ENCODE data around the gene ACTN3. TPM values are rescaled to one million over a fixed set of nuclear protein-coding genes. Genes with fewer than 3 reads are reported as not detected.
A peak's percentile ranks its signal among the peaks of the same experiment; 100 is the strongest.
"Not testable (repeated sequence)": the region's sequence is repeated elsewhere in the genome, so short reads cannot be mapped to it uniquely, and the experiment has no call there.

The ACTN3 gene
- total RNA-seq, 1 experiment from 2014 or later = not detected

DNA sequence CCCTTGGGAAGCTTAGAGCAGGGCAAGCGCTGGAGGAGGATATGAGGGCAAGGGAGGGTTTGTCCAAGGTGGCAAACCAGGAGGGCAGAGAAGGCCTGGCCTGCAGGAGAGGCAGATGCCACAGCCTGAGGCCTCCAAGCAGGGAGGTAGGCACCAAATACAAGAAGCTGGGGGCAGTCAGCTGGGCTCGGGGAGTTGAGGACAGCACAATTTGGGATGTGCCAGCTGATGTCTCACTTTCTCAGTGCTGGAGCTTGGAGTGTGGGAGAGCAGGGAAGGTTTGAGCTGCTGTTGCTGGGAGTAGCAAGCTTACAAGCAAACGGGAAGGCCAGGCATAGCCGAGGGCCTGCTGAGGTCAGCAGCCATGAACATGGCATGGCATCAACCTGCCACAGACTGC, 4.8 kb upstream of the ACTN3 start:
- Histone ChIP-seq H3K79me2 (ENCODE audit: low read length) (0 out of 2 replicates have a peak, but pooled peaks cover 4% of the 10 kb centered on the region), H3K4me1 (ENCODE audit: insufficient read depth, low read length) (peaks cover 21% of the 10 kb centered on the region), H3K9me2 (replicated peaks; ENCODE audit: low read length) (no peaks in the 10 kb centered on the region), H3K9me3 (ENCODE audit: low read length) (no peaks in the 10 kb centered on the region), H3K27ac (ENCODE audit: low read length) (no peak overlapping the region), H3K4me2 (ENCODE audit: low read length) (no peak overlapping the region), H3F3A (ENCODE audit: low read length, unreplicated experiment) (no peaks in the 10 kb centered on the region), H2AFZ (ENCODE audit: low read length) (no peak overlapping the region), H3K9ac (ENCODE audit: low read length) (no peak overlapping the region), H3K36me3 (ENCODE audit: low read depth, low read length) (no peaks in the 10 kb centered on the region), H3K4me3 (ENCODE audit: low read length) (no peak overlapping the region), H3K27me3 (ENCODE audit: low read length) (no peaks in the 10 kb centered on the region), H4K20me1 (ENCODE audit: low read length) (no peaks in the 10 kb centered on the region)
- DNase-seq = no peak
- POLR2A ChIA-PET (ENCODE audit: unreplicated experiment) = interaction anchor here (0.6 kb wide), 1 partner anchor 75 kb away, joined by 6 read pairs; no protein-coding TSS in a partner anchor
- intact Hi-C loops (cut with micrococcal nuclease) = no loop called here
- CTCF ChIA-PET = no interaction called here
- BruUV-seq (replicated peaks) = no TSS peak
- no peak for ATAC-seq
- TF ChIP-seq, protein P1, sequence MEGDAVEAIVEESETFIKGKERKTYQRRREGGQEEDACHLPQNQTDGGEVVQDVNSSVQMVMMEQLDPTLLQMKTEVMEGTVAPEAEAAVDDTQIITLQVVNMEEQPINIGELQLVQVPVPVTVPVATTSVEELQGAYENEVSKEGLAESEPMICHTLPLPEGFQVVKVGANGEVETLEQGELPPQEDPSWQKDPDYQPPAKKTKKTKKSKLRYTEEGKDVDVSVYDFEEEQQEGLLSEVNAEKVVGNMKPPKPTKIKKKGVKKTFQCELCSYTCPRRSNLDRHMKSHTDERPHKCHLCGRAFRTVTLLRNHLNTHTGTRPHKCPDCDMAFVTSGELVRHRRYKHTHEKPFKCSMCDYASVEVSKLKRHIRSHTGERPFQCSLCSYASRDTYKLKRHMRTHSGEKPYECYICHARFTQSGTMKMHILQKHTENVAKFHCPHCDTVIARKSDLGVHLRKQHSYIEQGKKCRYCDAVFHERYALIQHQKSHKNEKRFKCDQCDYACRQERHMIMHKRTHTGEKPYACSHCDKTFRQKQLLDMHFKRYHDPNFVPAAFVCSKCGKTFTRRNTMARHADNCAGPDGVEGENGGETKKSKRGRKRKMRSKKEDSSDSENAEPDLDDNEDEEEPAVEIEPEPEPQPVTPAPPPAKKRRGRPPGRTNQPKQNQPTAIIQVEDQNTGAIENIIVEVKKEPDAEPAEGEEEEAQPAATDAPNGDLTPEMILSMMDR (conservative IDR thresholded peaks at IDR 0.05; ENCODE audit: low read depth, low read length) = no peak

DNA sequence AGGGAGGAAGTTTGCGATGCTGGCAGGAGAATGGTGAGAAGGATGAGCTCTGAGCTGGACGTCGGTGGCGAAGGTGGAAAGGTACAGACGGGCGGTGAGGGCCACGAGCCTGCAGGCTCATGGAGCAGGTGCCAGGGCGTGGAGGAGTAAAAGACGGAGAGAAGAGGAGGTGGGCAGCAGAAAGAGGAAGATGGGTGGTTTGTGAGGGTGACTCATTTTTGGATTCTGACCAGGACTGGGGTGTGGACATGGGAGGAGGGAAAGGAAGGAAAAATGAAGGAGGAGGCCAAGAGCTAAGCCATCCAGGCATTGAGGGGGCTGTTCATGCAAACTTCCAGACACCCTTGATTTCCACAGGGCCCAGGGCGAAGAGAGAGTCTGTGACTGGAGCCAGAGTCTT, 4.3 kb upstream of the ACTN3 start:
- Histone ChIP-seq H3K4me1 (ENCODE audit: insufficient read depth, low read length) (peaks cover 21% of the 10 kb centered on the region), H3K36me3 (ENCODE audit: low read depth, low read length) (no peaks in the 10 kb centered on the region), H3K27me3 (ENCODE audit: low read length) (no peaks in the 10 kb centered on the region), H3K27ac (ENCODE audit: low read length) (no peak overlapping the region), H4K20me1 (ENCODE audit: low read length) (no peaks in the 10 kb centered on the region), H3F3A (ENCODE audit: low read length, unreplicated experiment) (no peaks in the 10 kb centered on the region), H3K9ac (ENCODE audit: low read length) (no peak overlapping the region), H2AFZ (ENCODE audit: low read length) (no peak overlapping the region), H3K4me3 (ENCODE audit: low read length) (no peak overlapping the region), H3K79me2 (ENCODE audit: low read length) (0 out of 2 replicates have a peak, but pooled peaks cover 4% of the 10 kb centered on the region), H3K4me2 (ENCODE audit: low read length) (0 out of 2 replicates have a peak overlapping the region, but pooled peaks have one; percentile 13), H3K9me3 (ENCODE audit: low read length) (no peaks in the 10 kb centered on the region), H3K9me2 (replicated peaks; ENCODE audit: low read length) (no peaks in the 10 kb centered on the region)
- ChIA-PET POLR2A (ENCODE audit: unreplicated experiment) (no interaction called here), CTCF (no interaction called here)
- BruUV-seq (replicated peaks) = no TSS peak
- intact Hi-C loops (cut with micrococcal nuclease) = no loop called here
- TF ChIP-seq EZH2phosphoT487 (IDR thresholded peaks at IDR 0.05; ENCODE audit: borderline replicate concordance, low read length) (no peak), EZH2 (IDR thresholded peaks at IDR 0.05; ENCODE audit: low read length, unreplicated experiment) (no peak)
- TF ChIP-seq, protein P1 (conservative IDR thresholded peaks at IDR 0.05; ENCODE audit: low read depth, low read length) = no peak
- DNase-seq (peak; percentile 65), ATAC-seq (peak; percentile 14; the same call in 1 of the 2 replicates)

DNA sequence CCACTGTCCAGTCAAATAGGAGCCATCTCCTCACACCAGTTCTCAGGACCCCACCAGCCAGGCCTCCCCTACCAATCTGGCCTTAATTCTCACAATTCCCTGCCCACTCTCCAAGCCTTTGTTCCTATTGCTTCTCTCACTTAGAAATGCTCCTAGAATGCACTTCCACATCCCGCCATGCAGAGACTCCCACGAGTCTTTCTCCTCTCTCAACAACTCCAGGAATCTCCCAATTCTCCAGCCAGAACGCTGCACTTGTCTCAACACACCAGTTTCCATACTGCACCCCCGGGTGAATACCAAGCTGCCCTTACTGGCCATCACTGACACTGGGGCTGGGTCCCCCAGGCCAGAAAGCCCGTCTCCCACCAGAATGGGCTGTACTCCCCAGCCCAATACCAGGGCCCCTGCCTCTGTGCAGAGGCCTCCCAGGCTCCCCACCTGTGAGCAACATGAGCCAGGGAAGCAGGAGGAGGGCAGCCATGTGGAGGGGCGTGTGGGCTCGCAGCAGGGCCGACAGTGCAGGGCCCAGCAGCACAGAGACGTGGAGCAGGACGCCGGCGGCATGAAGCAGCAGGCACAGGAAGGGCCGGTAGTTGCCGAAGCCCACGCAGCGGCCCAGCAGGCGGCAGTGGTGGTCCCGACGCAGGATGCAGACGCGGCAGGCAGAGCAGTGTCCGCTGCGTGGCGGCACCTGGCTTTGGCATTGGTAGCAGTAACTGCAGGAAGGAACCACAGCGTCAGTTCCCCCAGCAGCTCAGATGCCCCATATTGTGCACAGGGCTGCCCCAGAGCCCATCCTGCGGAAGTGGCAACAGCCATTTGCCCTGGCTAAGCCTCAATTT, 3.2 kb upstream of the ACTN3 start:
- ATAC-seq (no peak), DNase-seq (no peak)
- no peaks in the 10 kb centered on the region for H4K20me1 ChIP-seq (ENCODE audit: low read length)
- no peak overlapping the region for H3K4me3 ChIP-seq (ENCODE audit: low read length)
- H3F3A ChIP-seq (ENCODE audit: low read length, unreplicated experiment) = no peaks in the 10 kb centered on the region
- H3K9ac ChIP-seq (ENCODE audit: low read length) = no peak overlapping the region
- no TSS peak for BruUV-seq (replicated peaks)
- POLR2A ChIA-PET (ENCODE audit: unreplicated experiment) = no interaction called here
- H3K27me3 ChIP-seq (ENCODE audit: low read length) = no peaks in the 10 kb centered on the region
- no peak overlapping the region for H3K4me2 ChIP-seq (ENCODE audit: low read length)
- TF ChIP-seq EZH2 (IDR thresholded peaks at IDR 0.05; ENCODE audit: low read length, unreplicated experiment) = no peak
- TF ChIP-seq, protein P1 (conservative IDR thresholded peaks at IDR 0.05; ENCODE audit: low read depth, low read length) = no peak
- no peak for TF ChIP-seq EZH2phosphoT487 (IDR thresholded peaks at IDR 0.05; ENCODE audit: borderline replicate concordance, low read length)
- intact Hi-C loops (cut with micrococcal nuclease) = no loop called here
- CTCF ChIA-PET = no interaction called here
- H3K79me2 ChIP-seq (ENCODE audit: low read length) = 0 out of 2 replicates have a peak, but pooled peaks cover 4% of the 10 kb centered on the region
- H3K9me2 ChIP-seq (replicated peaks; ENCODE audit: low read length) = no peaks in the 10 kb centered on the region
- no peak overlapping the region for H2AFZ ChIP-seq (ENCODE audit: low read length)
- H3K27ac ChIP-seq (ENCODE audit: low read length) = no peak overlapping the region
- no peaks in the 10 kb centered on the region for H3K36me3 ChIP-seq (ENCODE audit: low read depth, low read length)
- H3K4me1 ChIP-seq (ENCODE audit: insufficient read depth, low read length) = peaks cover 21% of the 10 kb centered on the region
- H3K9me3 ChIP-seq (ENCODE audit: low read length) = no peaks in the 10 kb centered on the region

DNA sequence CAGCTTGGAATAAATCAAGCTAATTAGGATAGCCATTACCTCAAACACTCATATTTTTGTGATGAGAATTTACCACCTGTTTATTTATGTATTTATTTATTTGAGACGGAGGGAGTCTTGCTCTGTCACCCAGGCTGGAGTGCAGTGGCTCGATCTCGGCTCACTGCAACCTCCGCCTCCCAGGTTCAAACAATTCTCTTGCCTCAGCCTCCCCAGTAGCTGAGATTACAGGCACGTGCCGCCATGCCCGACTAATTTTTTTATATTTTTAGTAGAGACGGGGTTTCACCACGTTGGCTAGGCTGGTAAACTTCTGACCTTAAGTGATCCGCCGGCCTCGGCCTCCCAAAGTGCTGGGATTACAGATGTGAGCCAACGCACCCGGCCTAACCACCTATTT, 1.8 kb upstream of the ACTN3 start:
- H3K27me3 ChIP-seq (ENCODE audit: low read length); POLR2A ChIA-PET (ENCODE audit: unreplicated experiment); H3K9me3 ChIP-seq (ENCODE audit: low read length); H3K9me2 ChIP-seq (replicated peaks; ENCODE audit: low read length); CTCF ChIA-PET; H3K36me3 ChIP-seq (ENCODE audit: low read depth, low read length); H4K20me1 ChIP-seq (ENCODE audit: low read length); DNase-seq; H3F3A ChIP-seq (ENCODE audit: low read length, unreplicated experiment); H3K79me2 ChIP-seq (ENCODE audit: low read length); intact Hi-C loops (cut with micrococcal nuclease); ATAC-seq; H3K27ac ChIP-seq (ENCODE audit: low read length): not testable (repeated sequence)
- peak overlapping the region; percentile 88 for H3K4me2 ChIP-seq (ENCODE audit: low read length)
- peak overlapping the region; percentile 96; the same call in 1 of the 2 replicates for H2AFZ ChIP-seq (ENCODE audit: low read length)
- H3K4me3 ChIP-seq (ENCODE audit: low read length) = peak overlapping the region; percentile 89
- TSS peak; percentile 85 for BruUV-seq (replicated peaks)
- H3K9ac ChIP-seq (ENCODE audit: low read length) = peak overlapping the region; percentile 89
- peaks cover 21% of the 10 kb centered on the region for H3K4me1 ChIP-seq (ENCODE audit: insufficient read depth, low read length)

Measured in PC-3 (cell line).